WTC11 (cell line): ENCODE results near the gene CADM4. TPM values are rescaled to one million over a fixed set of nuclear protein-coding genes. Genes with fewer than 3 reads are reported as not detected.

Source experiments
- ATAC-seq: fragments of 200-7000 bp; cut with Tn5 transposase; 2 replicates; pipeline ENCODE4 v1.10.0; 2021; ENCODE audit warnings: mild to moderate bottlenecking, moderate library complexity
- CTCF ChIA-PET: fragments of 300-600 bp; sonication (Branson Sonifier 250); formaldehyde crosslinking; loops from one replicate; lab custom pipeline; 2021; ENCODE audit warnings: antibody characterized with exemption; lab: Charles Lee
- POLR2A ChIA-PET: fragments of 350-600 bp; sonication (Branson Sonifier 250); formaldehyde crosslinking; loops from one replicate; lab custom pipeline; 2021; ENCODE audit warnings: antibody characterized with exemption; lab: Charles Lee
- DNase-seq: peaks from one replicate; pipeline ENCODE4 v3.0.0; 2021; ENCODE audit warnings: low spot score
- H3K27ac Mint-ChIP-seq: 2 replicates; pipeline ENCODE4 v1.8.0; 2021; ENCODE audit warnings: mixed read lengths
- H3K27me3 Mint-ChIP-seq: 2 replicates; pipeline ENCODE4 v1.8.0; 2021; ENCODE audit warnings: low read depth, mild to moderate bottlenecking, moderate library complexity, mixed read lengths
- H3K36me3 Mint-ChIP-seq: 2 replicates; pipeline ENCODE4 v1.8.0; 2021; ENCODE audit warnings: mixed read lengths
- H3K4me1 Mint-ChIP-seq: 2 replicates; pipeline ENCODE4 v1.8.0; 2022; ENCODE audit warnings: mixed read lengths
- H3K4me3 Mint-ChIP-seq: 2 replicates; pipeline ENCODE4 v1.8.0; 2021; ENCODE audit warnings: mild to moderate bottlenecking, moderate library complexity, mixed read lengths
- H3K9me3 Mint-ChIP-seq: 2 replicates; pipeline ENCODE4 v1.8.0; 2021; ENCODE audit warnings: mixed read lengths
- ATF1 ChIP-seq: sonication (generic); formaldehyde crosslinking; IDR thresholded peaks from 2 replicates; pipeline ENCODE4 v1.8.1; 2023; ENCODE audit warnings: mild to moderate bottlenecking, moderate library complexity, missing genetic modification reagents
- KAT7 ChIP-seq: sonication (generic); formaldehyde crosslinking; IDR thresholded peaks from 2 replicates; pipeline ENCODE4 v1.8.1; 2023; ENCODE audit warnings: missing genetic modification reagents, mild to moderate bottlenecking, borderline replicate concordance
- NFE2L1 ChIP-seq: sonication (generic); formaldehyde crosslinking; IDR thresholded peaks from 2 replicates; pipeline ENCODE4 v1.8.1; 2023; ENCODE audit warnings: missing genetic modification reagents
- TCF7 ChIP-seq: sonication (generic); formaldehyde crosslinking; IDR thresholded peaks from 2 replicates; pipeline ENCODE4 v1.8.0; 2022; ENCODE audit warnings: mild to moderate bottlenecking, low read depth, missing genetic modification reagents, moderate library complexity
- TEAD1 ChIP-seq: sonication (generic); formaldehyde crosslinking; IDR thresholded peaks from 2 replicates; pipeline ENCODE4 v1.8.0; 2022; ENCODE audit warnings: mild to moderate bottlenecking, missing genetic modification reagents
- TEAD4 ChIP-seq: sonication (generic); formaldehyde crosslinking; IDR thresholded peaks from 2 replicates; pipeline ENCODE4 v1.8.0; 2022; ENCODE audit warnings: mild to moderate bottlenecking, missing genetic modification reagents
- ZNF396 ChIP-seq: fragments of 250-450 bp; sonication (Bioruptor Pico); IDR thresholded peaks from 2 replicates; pipeline ENCODE4 v1.8.0; 2021; ENCODE audit warnings: mild to moderate bottlenecking, moderate library complexity, borderline replicate concordance
- ZNF416 ChIP-seq: fragments of 250-450 bp; sonication (Bioruptor Pico); IDR thresholded peaks from 2 replicates; pipeline ENCODE4 v1.9.0; 2021; ENCODE audit warnings: mild to moderate bottlenecking, inconsistent platforms
- ZNF423 ChIP-seq: fragments of 250-450 bp; sonication (Bioruptor Pico); IDR thresholded peaks from 2 replicates; pipeline ENCODE4 v2.1.2; 2022; ENCODE audit warnings: mild to moderate bottlenecking, moderate library complexity
- ZNF671 ChIP-seq: fragments of 250-450 bp; sonication (Bioruptor Pico); IDR thresholded peaks from 2 replicates; pipeline ENCODE4 v1.8.0; 2021; ENCODE audit warnings: mild to moderate bottlenecking
- total RNA-seq: library from RNA; stranded (reverse); gene quantifications from 3 replicates; pipeline ENCODE4 v1.2.3, GENCODE V29; 2021
- TF ChIP-seq, protein P1 (sequence below): fragments of 200-600 bp; IDR thresholded peaks from 2 replicates; pipeline ENCODE4 v1.8.0; 2022; ENCODE audit warnings: antibody characterized with exemption
- TF ChIP-seq, protein P2 (sequence below): fragments of 250-450 bp; sonication (Bioruptor Pico); IDR thresholded peaks from 2 replicates; pipeline ENCODE4 v1.8.0; 2021; ENCODE audit warnings: mild to moderate bottlenecking
- TF ChIP-seq, protein P3 (sequence below): sonication (generic); formaldehyde crosslinking; IDR thresholded peaks from 2 replicates; pipeline ENCODE4 v1.8.0; 2023; ENCODE audit warnings: missing genetic modification reagents
- TF ChIP-seq, protein P4 (sequence below): fragments of 250-450 bp; sonication (Bioruptor Pico); IDR thresholded peaks from 2 replicates; pipeline ENCODE4 v2.1.2; 2022; ENCODE audit warnings: mild to moderate bottlenecking, moderate library complexity
- TF ChIP-seq, protein P5 (sequence below): fragments of 250-450 bp; sonication (Bioruptor Pico); IDR thresholded peaks from 2 replicates; pipeline ENCODE4 v1.9.0; 2021; ENCODE audit warnings: moderate library complexity, mild to moderate bottlenecking, inconsistent platforms, borderline replicate concordance
- TF ChIP-seq, protein P6 (sequence below): sonication (generic); formaldehyde crosslinking; IDR thresholded peaks from 2 replicates; pipeline ENCODE4 v1.8.1; 2023; ENCODE audit warnings: mild to moderate bottlenecking, missing genetic modification reagents
- TF ChIP-seq, protein P7 (sequence below): sonication (generic); formaldehyde crosslinking; conservative IDR thresholded peaks from 2 replicates; pipeline ENCODE4 v1.8.1; 2022; ENCODE audit warnings: mild to moderate bottlenecking, missing genetic modification reagents
- TF ChIP-seq, protein P8 (sequence below): sonication (generic); formaldehyde crosslinking; IDR thresholded peaks from 2 replicates; pipeline ENCODE4 v1.8.1; 2023; ENCODE audit warnings: mild to moderate bottlenecking, moderate library complexity, missing genetic modification reagents

CADM4 gene
- total RNA-seq, 1 experiment from 2014 or later = 13.3 TPM

DNA sequence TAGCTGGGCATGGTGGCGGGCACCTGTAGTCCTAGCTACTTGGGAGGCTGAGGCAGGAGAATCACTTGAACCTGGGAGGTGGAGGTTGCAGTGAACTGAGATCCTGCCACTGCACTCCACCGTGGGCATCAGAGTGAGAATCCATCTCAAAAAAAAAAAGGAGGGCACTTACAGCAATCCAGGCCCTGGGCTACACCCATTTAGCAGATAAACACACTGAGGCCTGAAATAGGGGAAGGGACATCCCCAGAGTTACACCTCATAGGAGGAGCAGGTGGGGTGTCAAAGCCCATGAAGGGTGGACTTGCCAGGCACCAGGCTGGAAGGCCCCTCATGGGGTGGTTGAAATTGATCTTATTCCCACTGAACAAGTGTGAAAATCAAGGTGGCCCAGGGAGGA, 44.3 kb upstream of the CADM4 start:
- ChIA-PET POLR2A (no interaction called here), CTCF (no interaction called here)
- H3K27ac Mint-ChIP-seq = no peak overlapping the region
- peaks cover 10% of the 10 kb centered on the region; the same call in 1 of the 2 replicates for H3K4me1 Mint-ChIP-seq
- H3K9me3 Mint-ChIP-seq = no peaks in the 10 kb centered on the region
- H3K36me3 Mint-ChIP-seq = no peaks in the 10 kb centered on the region
- DNase-seq = no peak
- no peak for TF ChIP-seq ZNF416 (CRISPR knock-in tag)
- TF ChIP-seq, protein P1, sequence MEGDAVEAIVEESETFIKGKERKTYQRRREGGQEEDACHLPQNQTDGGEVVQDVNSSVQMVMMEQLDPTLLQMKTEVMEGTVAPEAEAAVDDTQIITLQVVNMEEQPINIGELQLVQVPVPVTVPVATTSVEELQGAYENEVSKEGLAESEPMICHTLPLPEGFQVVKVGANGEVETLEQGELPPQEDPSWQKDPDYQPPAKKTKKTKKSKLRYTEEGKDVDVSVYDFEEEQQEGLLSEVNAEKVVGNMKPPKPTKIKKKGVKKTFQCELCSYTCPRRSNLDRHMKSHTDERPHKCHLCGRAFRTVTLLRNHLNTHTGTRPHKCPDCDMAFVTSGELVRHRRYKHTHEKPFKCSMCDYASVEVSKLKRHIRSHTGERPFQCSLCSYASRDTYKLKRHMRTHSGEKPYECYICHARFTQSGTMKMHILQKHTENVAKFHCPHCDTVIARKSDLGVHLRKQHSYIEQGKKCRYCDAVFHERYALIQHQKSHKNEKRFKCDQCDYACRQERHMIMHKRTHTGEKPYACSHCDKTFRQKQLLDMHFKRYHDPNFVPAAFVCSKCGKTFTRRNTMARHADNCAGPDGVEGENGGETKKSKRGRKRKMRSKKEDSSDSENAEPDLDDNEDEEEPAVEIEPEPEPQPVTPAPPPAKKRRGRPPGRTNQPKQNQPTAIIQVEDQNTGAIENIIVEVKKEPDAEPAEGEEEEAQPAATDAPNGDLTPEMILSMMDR = no peak
- TF ChIP-seq, protein P2, sequence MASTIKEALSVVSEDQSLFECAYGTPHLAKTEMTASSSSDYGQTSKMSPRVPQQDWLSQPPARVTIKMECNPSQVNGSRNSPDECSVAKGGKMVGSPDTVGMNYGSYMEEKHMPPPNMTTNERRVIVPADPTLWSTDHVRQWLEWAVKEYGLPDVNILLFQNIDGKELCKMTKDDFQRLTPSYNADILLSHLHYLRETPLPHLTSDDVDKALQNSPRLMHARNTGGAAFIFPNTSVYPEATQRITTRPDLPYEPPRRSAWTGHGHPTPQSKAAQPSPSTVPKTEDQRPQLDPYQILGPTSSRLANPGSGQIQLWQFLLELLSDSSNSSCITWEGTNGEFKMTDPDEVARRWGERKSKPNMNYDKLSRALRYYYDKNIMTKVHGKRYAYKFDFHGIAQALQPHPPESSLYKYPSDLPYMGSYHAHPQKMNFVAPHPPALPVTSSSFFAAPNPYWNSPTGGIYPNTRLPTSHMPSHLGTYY = no peak
- TF ChIP-seq, protein P3, sequence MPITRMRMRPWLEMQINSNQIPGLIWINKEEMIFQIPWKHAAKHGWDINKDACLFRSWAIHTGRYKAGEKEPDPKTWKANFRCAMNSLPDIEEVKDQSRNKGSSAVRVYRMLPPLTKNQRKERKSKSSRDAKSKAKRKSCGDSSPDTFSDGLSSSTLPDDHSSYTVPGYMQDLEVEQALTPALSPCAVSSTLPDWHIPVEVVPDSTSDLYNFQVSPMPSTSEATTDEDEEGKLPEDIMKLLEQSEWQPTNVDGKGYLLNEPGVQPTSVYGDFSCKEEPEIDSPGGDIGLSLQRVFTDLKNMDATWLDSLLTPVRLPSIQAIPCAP (CRISPR knock-in tag) = no peak
- TF ChIP-seq, protein P4, sequence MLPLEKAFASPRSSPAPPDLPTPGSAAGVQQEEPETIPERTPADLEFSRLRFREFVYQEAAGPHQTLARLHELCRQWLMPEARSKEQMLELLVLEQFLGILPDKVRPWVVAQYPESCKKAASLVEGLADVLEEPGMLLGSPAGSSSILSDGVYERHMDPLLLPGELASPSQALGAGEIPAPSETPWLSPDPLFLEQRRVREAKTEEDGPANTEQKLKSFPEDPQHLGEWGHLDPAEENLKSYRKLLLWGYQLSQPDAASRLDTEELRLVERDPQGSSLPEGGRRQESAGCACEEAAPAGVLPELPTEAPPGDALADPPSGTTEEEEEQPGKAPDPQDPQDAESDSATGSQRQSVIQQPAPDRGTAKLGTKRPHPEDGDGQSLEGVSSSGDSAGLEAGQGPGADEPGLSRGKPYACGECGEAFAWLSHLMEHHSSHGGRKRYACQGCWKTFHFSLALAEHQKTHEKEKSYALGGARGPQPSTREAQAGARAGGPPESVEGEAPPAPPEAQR (CRISPR knock-in tag) = no peak
- no peak for TF ChIP-seq ZNF423 (CRISPR knock-in tag)
- TF ChIP-seq, protein P5, sequence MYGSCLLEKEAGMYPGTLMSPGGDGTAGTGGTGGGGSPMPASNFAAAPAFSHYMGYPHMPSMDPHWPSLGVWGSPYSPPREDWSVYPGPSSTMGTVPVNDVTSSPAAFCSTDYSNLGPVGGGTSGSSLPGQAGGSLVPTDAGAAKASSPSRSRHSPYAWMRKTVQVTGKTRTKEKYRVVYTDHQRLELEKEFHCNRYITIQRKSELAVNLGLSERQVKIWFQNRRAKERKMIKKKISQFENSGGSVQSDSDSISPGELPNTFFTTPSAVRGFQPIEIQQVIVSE (CRISPR knock-in tag) = no peak
- TF ChIP-seq, protein P6, sequence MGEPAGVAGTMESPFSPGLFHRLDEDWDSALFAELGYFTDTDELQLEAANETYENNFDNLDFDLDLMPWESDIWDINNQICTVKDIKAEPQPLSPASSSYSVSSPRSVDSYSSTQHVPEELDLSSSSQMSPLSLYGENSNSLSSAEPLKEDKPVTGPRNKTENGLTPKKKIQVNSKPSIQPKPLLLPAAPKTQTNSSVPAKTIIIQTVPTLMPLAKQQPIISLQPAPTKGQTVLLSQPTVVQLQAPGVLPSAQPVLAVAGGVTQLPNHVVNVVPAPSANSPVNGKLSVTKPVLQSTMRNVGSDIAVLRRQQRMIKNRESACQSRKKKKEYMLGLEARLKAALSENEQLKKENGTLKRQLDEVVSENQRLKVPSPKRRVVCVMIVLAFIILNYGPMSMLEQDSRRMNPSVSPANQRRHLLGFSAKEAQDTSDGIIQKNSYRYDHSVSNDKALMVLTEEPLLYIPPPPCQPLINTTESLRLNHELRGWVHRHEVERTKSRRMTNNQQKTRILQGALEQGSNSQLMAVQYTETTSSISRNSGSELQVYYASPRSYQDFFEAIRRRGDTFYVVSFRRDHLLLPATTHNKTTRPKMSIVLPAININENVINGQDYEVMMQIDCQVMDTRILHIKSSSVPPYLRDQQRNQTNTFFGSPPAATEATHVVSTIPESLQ (CRISPR knock-in tag) = no peak
- no peak overlapping the region for H3K4me3 Mint-ChIP-seq
- ATAC-seq = no peak
- H3K27me3 Mint-ChIP-seq = no peaks in the 10 kb centered on the region

DNA sequence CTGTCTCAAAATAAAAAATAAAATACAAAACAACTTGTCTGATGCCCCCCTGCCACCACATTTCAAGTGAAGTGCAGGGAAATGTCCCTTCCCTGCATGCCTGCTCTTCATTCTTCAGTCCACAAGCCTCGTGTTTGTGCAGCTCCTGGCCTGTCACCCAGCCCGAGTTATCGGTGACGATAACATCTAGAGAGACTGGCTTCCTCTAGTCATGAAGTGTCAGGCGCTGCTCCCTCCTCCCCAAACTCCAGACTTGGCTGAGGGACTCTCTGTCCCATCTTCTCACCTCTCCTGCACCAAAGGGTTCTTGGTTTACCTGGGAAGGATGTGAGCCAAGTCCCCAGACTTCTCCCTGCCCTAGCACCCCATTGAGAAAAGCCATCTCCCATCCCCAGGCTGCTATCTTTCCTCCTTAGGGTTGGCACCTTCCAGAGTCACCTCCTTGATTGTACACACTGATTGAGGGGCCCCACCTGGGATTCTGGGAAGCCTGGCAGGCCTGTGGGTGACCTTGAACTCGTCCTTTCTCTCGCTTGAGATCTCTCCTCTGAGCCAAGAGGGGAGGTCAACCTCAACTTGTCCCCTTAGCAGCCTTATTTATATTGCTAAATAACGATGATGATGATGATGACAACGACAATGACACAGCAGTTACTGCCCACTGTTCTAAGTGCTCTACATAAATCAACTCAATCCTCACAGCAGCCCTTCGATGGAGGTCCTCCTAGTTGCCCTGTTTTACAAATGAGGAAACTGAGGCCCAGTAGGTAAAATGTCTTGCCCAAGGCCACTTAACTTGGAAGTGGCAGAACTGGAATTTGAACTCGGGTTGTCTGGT, 43.4 kb upstream of the CADM4 start:
- no peak for DNase-seq
- POLR2A ChIA-PET = no interaction called here
- no peak overlapping the region for H3K27ac Mint-ChIP-seq
- no peaks in the 10 kb centered on the region for H3K36me3 Mint-ChIP-seq
- no peak for ATAC-seq
- no peak for TF ChIP-seq ZNF396 (CRISPR knock-in tag)
- TF ChIP-seq TEAD1 (CRISPR knock-in tag) = no peak
- TF ChIP-seq NFE2L1 = no peak
- TF ChIP-seq, protein P7, sequence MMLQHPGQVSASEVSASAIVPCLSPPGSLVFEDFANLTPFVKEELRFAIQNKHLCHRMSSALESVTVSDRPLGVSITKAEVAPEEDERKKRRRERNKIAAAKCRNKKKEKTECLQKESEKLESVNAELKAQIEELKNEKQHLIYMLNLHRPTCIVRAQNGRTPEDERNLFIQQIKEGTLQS = no peak
- TF ChIP-seq ATF1 (CRISPR knock-in tag) = no peak
- TF ChIP-seq TEAD4 (CRISPR knock-in tag) = no peak
- TF ChIP-seq KAT7 (CRISPR knock-in tag) = no peak
- TF ChIP-seq, protein P8, sequence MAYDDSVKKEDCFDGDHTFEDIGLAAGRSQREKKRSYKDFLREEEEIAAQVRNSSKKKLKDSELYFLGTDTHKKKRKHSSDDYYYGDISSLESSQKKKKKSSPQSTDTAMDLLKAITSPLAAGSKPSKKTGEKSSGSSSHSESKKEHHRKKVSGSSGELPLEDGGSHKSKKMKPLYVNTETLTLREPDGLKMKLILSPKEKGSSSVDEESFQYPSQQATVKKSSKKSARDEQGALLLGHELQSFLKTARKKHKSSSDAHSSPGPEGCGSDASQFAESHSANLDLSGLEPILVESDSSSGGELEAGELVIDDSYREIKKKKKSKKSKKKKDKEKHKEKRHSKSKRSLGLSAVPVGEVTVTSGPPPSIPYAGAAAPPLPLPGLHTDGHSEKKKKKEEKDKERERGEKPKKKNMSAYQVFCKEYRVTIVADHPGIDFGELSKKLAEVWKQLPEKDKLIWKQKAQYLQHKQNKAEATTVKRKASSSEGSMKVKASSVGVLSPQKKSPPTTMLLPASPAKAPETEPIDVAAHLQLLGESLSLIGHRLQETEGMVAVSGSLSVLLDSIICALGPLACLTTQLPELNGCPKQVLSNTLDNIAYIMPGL (CRISPR knock-in tag) = no peak
- TF ChIP-seq ZNF671 (CRISPR knock-in tag) = no peak
- TF ChIP-seq TCF7 (CRISPR knock-in tag) = no peak
- no peaks in the 10 kb centered on the region for H3K27me3 Mint-ChIP-seq
- no peaks in the 10 kb centered on the region for H3K9me3 Mint-ChIP-seq
- CTCF ChIA-PET = interaction anchor here (0.9 kb wide), 1 partner anchor 41 kb away, joined by 3 read pairs; no protein-coding TSS in a partner anchor
- H3K4me3 Mint-ChIP-seq = no peak overlapping the region
- peaks cover 10% of the 10 kb centered on the region; the same call in 1 of the 2 replicates for H3K4me1 Mint-ChIP-seq
